ENCODE results near the gene CSRNP3. TPM values are rescaled to one million over a fixed set of nuclear protein-coding genes. Genes with fewer than 3 reads are reported as not detected.

The CSRNP3 gene
- total RNA-seq, 1 experiment from 2014 or later = not detected

GRCh38 chr2:165700531-165700930 is 231.0 kb downstream of the CSRNP3 start:
- no peaks in the 10 kb centered on the region; the same call in 1 of the 2 replicates for H3K27me3 ChIP-seq
- no peaks in the 10 kb centered on the region for H3K36me3 ChIP-seq
- no peak overlapping the region for H3K4me3 ChIP-seq
- H3K9me3 ChIP-seq = no peaks in the 10 kb centered on the region
- DNase-seq = no peak

- DNase-seq = no peak
- H3K4me3 ChIP-seq = no peak overlapping the region
- H3K27me3 ChIP-seq = no peaks in the 10 kb centered on the region; the same call in 1 of the 2 replicates
Measured at GRCh38 chr2:165701147-165701546, 231.6 kb downstream of the CSRNP3 start.

GRCh38 chr2:165706960-165707487 is 237.5 kb downstream of the CSRNP3 start:
- no peaks in the 10 kb centered on the region for H3K9me3 ChIP-seq
- no peaks in the 10 kb centered on the region for H3K36me3 ChIP-seq
- no peak overlapping the region for H3K4me3 ChIP-seq
- DNase-seq = no peak
- H3K27me3 ChIP-seq = no peaks in the 10 kb centered on the region; the same call in 1 of the 2 replicates

More at GRCh38 chr2:165701147-165701546, 231.6 kb downstream of the CSRNP3 start:
- no peaks in the 10 kb centered on the region for H3K9me3 ChIP-seq
- H3K36me3 ChIP-seq = no peaks in the 10 kb centered on the region

- H3K9me3 ChIP-seq = no peaks in the 10 kb centered on the region
Measured at GRCh38 chr2:165716091-165716490, 246.6 kb downstream of the CSRNP3 start.

GRCh38 chr2:165718610-165719210 is 249.2 kb downstream of the CSRNP3 start:
- DNase-seq = no peak
- H3K36me3 ChIP-seq = no peaks in the 10 kb centered on the region
- no peaks in the 10 kb centered on the region for H3K27me3 ChIP-seq
- H3K4me3 ChIP-seq = no peak overlapping the region
- H3K9me3 ChIP-seq = no peaks in the 10 kb centered on the region; the same call in 1 of the 2 replicates

More at GRCh38 chr2:165716091-165716490, 246.6 kb downstream of the CSRNP3 start:
- H3K27me3 ChIP-seq = no peaks in the 10 kb centered on the region
- no peaks in the 10 kb centered on the region for H3K36me3 ChIP-seq
- DNase-seq = no peak
- H3K4me3 ChIP-seq = no peak overlapping the region

GRCh38 chr2:165720511-165720910 is 251.0 kb downstream of the CSRNP3 start:
- DNase-seq = no peak
- Histone ChIP-seq H3K9me3 (no peaks in the 10 kb centered on the region; the same call in none of the 2 replicates), H3K36me3 (no peaks in the 10 kb centered on the region), H3K4me3 (no peak overlapping the region), H3K27me3 (no peaks in the 10 kb centered on the region)

- Histone ChIP-seq H3K9me3 (no peaks in the 10 kb centered on the region; the same call in none of the 2 replicates), H3K4me3 (no peak overlapping the region), H3K36me3 (no peaks in the 10 kb centered on the region), H3K27me3 (no peaks in the 10 kb centered on the region)
- no peak for DNase-seq
Measured at GRCh38 chr2:165725421-165725820, 255.9 kb downstream of the CSRNP3 start.

Other genes starting within 250 kb of the CSRNP3 start
- 0.94 and 1.1 TPM in 2 replicates for gene SCN2A, start 230.3 kb upstream of the CSRNP3 start, total RNA-seq (2014; rRNA removed; shearing (Covaris generic); ENCODE audit: low replicate concordance)

Measured in MG63 (cell line).